Heart left ventricle (tissue), 16 donors: ENCODE data around the gene FBXO40. TPM values are rescaled to one million over a fixed set of nuclear protein-coding genes. Genes with fewer than 3 reads are reported as not detected.
"Not testable (repeated sequence)": the region's sequence is repeated elsewhere in the genome, so short reads cannot be mapped to it uniquely, and the experiment has no call there.

ENCODE experiments used
- ATAC-seq, 4 donors: fragments of 200-7000 bp; cut with Tn5 transposase; one replicate each; pipeline ENCODE4 v1.9.1; 2020 to 2022; ENCODE audit warnings: moderate library complexity in 4 of 4, mild to moderate bottlenecking in 3 of 4, moderate number of reproducible peaks in 1 of 4
- DNase-seq, 5 donors: peaks; one replicate each; pipeline ENCODE4 v3.0.0-alpha.2; 2020
- H3K27ac ChIP-seq, 12 donors: fragments of 200-600 bp; sonication (generic) in 4 of 12; one replicate each; pipeline versions ENCODE4 v1.5.0 to v1.8.0; 2016 to 2022; ENCODE audit warnings: mild to moderate bottlenecking in 2 of 12
- H3K27me3 ChIP-seq, 9 donors: fragments of 200-600 bp; sonication (generic) in 2 of 9; one replicate each; pipeline versions ENCODE4 v1.5.1 to v1.8.0; 2016 to 2022; ENCODE audit warnings: mild to moderate bottlenecking in 3 of 9
- H3K36me3 ChIP-seq, 9 donors: fragments of 200-600 bp; sonication (generic) in 2 of 9; one replicate each; pipeline versions ENCODE4 v1.5.0 to v1.8.0; 2018 to 2022; ENCODE audit warnings: mild to moderate bottlenecking in 2 of 9
- H3K4me1 ChIP-seq, 12 donors: fragments of 200-600 bp; sonication (generic) in 4 of 12; one replicate each; pipeline versions ENCODE4 v1.5.0 to v1.8.0; 2016 to 2022; ENCODE audit warnings: mild to moderate bottlenecking in 3 of 12
- H3K4me3 ChIP-seq, 12 donors: fragments of 200-600 bp; sonication (generic) in 4 of 12; one replicate each; pipeline versions ENCODE4 v1.5.0 to v1.8.0; 2017 to 2022; ENCODE audit warnings: mild to moderate bottlenecking in 9 of 12, moderate library complexity in 4 of 12
- H3K9me3 ChIP-seq, 12 donors: fragments of 200-600 bp; sonication (generic) in 4 of 12; one replicate each; pipeline versions ENCODE4 v1.5.0 to v1.8.0; 2016 to 2022; ENCODE audit warnings: mild to moderate bottlenecking in 1 of 12
- POLR2A ChIP-seq, 2 donors: fragments of 450-650 bp; IDR thresholded peaks; one replicate each; pipeline ENCODE4 v1.6.1; 2017; ENCODE audit warnings: antibody characterized with exemption in 2 of 2, mild to moderate bottlenecking in 2 of 2, moderate library complexity in 2 of 2
- WGBS, 4 donors: extraction: QIAGEN DNeasy Blood & Tissue Kit in 2 of 4; methylation state at CpG; one replicate each; pipeline versions ENCODE4 v1.1.5 to v1.1.7; 2013 to 2018; 5-methylcytosine and 5-hydroxymethylcytosine counted together
- intact Hi-C, 10 donors: fragments of 100-400 bp; cut with DNase I; formaldehyde crosslinking; loops; one replicate each; pipeline versions ENCODE4 v1.11.1 to v1.14.2; 2022
- polyA plus RNA-seq, 2 donors: library from polyadenylated mRNA; stranded (reverse); fragments of 200-250 nt; gene quantifications; one replicate each; pipeline ENCODE4 v1.2.3, GENCODE V29; 2013
- total RNA-seq, 9 donors: library from RNA; depleted of rRNA in 2 of 9; stranded (reverse); fragments of >200 nt in 2 of 9; fragmentation: NEBNext Ultra II Directional in 3 of 9; extraction: Animal tissue kit (Norgen Biotek cat#: 25700) in 3 of 9; gene quantifications; one replicate each; pipeline versions ENCODE4 v1.1.0 to v1.2.4, GENCODE V29; 2016 to 2023
- TF ChIP-seq, protein P1 (sequence below), 12 donors: fragments of 200-600 bp; sonication (generic) in 4 of 12; IDR thresholded peaks; one replicate each; pipeline versions ENCODE4 v1.5.0 to v1.8.0; 2018 to 2022; ENCODE audit warnings: antibody characterized with exemption in 12 of 12, mild to moderate bottlenecking in 5 of 12
- donor health status: ischemic (EF 13 %, LVEDD 7.1; RV severe dilation, severe dysfunction).
- donor health status: healthy with polysubstance abuse.
- donor health status: DM: no; HTN: yes; CAD: no.
- donor health status: DM: no; HTN: no; CAD: no.
- donor health status: ischemic (EF 25% LVEDD 6.9; RV normal size, moderate dysfunction).
- donor health status: ischemic (EF 25% LVEDD 5.7; RV mildly dilated, moderate dysfunction).
- donor health status: healthy.
- donor health status: DM: yes; HTN: yes; CAD: no.
- donor health status: ischemic (EF 35%, LVEDD 5.7; RV mildly dilated, moderate dysfunction).
- donor health status: nonischemic (EF 11% LVEDD 7.7; RV severe dilation, severe dysfunction).
- donor health status: DM: yes; HTN: yes; CAD: no.
- donor health status: PGD.
- donor health status: ischemic (EF 29% LVEDD 5.4; RV normal size, mild dysfunction).
- donor health status: nonischemic (EF 23%, LVEDD 6.1; RV moderate dilation, normal function).

FBXO40 gene
- total and polyA plus RNA-seq, 11 donors, result 4.7 to 268 (median 104) TPM

DNA sequence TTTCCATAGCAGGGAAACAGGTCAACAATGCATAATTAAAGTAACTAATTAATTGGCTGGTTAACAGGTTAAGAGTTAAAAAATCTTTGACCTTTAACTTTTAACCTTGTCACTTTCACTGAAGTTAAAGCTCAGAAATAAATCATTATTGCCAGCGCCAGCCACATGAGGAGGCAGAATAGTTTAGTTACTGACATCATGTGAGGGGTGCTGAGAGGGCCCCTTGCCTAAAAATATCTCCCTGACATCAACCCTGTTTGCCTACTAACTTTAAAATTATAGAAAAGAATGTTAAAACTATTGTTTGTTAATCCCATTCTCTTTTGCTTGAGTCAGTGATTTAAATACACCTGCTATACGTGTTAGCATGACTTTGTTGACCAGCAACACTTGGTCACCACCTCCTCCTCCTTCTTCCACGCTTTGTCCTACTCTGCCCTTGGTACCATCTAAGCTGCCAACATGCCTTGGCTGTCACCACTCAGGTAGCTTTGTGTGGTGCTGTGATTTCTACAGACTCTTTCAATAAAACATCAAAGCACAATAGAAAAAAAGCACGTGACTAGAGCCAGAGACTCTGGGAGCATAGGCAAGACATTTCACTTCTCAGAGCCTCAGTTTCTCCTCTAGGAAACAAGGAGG lies 2.7 kb downstream of the FBXO40 start:
- TF ChIP-seq, protein P1, sequence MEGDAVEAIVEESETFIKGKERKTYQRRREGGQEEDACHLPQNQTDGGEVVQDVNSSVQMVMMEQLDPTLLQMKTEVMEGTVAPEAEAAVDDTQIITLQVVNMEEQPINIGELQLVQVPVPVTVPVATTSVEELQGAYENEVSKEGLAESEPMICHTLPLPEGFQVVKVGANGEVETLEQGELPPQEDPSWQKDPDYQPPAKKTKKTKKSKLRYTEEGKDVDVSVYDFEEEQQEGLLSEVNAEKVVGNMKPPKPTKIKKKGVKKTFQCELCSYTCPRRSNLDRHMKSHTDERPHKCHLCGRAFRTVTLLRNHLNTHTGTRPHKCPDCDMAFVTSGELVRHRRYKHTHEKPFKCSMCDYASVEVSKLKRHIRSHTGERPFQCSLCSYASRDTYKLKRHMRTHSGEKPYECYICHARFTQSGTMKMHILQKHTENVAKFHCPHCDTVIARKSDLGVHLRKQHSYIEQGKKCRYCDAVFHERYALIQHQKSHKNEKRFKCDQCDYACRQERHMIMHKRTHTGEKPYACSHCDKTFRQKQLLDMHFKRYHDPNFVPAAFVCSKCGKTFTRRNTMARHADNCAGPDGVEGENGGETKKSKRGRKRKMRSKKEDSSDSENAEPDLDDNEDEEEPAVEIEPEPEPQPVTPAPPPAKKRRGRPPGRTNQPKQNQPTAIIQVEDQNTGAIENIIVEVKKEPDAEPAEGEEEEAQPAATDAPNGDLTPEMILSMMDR (IDR thresholded peaks at IDR 0.05), result no peak
- no peak for TF ChIP-seq POLR2A (IDR thresholded peaks at IDR 0.05)
- Histone ChIP-seq H3K4me1 (peaks cover 0 to 36% (median 5%) of the 10 kb centered on the region in 12 donors), H3K27ac (peak overlapping the region; percentile 50 to 95 (median 84)), H3K4me3 (peak overlapping the region in 7 of 12 donors; percentile 7 to 59 (median 52)), H3K9me3 (no peaks in the 10 kb centered on the region), H3K27me3 (no peaks in the 10 kb centered on the region), H3K36me3 (no peaks in the 10 kb centered on the region)
- 42 to 65% (median 56%) methylated on average over 4 of the region's 4 CpGs for WGBS, 4 donors
- ATAC-seq, result peak; percentile 35 to 69 (median 66)
- DNase-seq, result peak in 3 of 5 donors; percentile 17 to 51 (median 44)
- intact Hi-C loops, result loop anchor here in 3 of 10 donors (2.0 to 10.0 kb wide), 3 partner anchors 49 to 53 kb away; no protein-coding TSS in a partner anchor

GRCh38 chr3:121598564-121598963 lies 5.4 kb downstream of the FBXO40 start:
- H3K36me3 ChIP-seq, result peaks cover 0 to 2% (median 0%) of the 10 kb centered on the region in 9 donors
- ATAC-seq (no peak), DNase-seq (no peak)
- no peak overlapping the region for H3K4me3 ChIP-seq
- H3K9me3 ChIP-seq, result no peaks in the 10 kb centered on the region
- no peak for TF ChIP-seq POLR2A (IDR thresholded peaks at IDR 0.05)
- TF ChIP-seq, protein P1 (IDR thresholded peaks at IDR 0.05), result no peak
- H3K27ac ChIP-seq, result peak overlapping the region in 8 of 12 donors; percentile 8 to 95 (median 87)
- intact Hi-C loops, result loop anchor here in 3 of 10 donors (2.0 to 10.0 kb wide), 3 partner anchors 46 to 52 kb away; no protein-coding TSS in a partner anchor
- no peaks in the 10 kb centered on the region for H3K27me3 ChIP-seq
- WGBS, 4 donors, result 81 to 91% (median 86%) methylated on average over 2 of the region's 2 CpGs
- peaks cover 0 to 56% (median 26%) of the 10 kb centered on the region in 12 donors for H3K4me1 ChIP-seq

GRCh38 chr3:121599900-121600299 lies 6.7 kb downstream of the FBXO40 start:
- not testable (repeated sequence) for H3K27me3 ChIP-seq, H3K36me3 ChIP-seq, H3K4me3 ChIP-seq, H3K9me3 ChIP-seq, DNase-seq, ATAC-seq
- Histone ChIP-seq H3K4me1 (peaks cover 0 to 69% (median 27%) of the 10 kb centered on the region in 12 donors), H3K27ac (peak overlapping the region in 9 of 12 donors; percentile 66 to 90 (median 81))
- WGBS, 4 donors, result 51 to 58% (median 57%) methylated on average over 2 of the region's 2 CpGs
- intact Hi-C loops, result loop anchor here in 3 of 10 donors (2.0 to 10.0 kb wide), 3 partner anchors 45 to 51 kb away; no protein-coding TSS in a partner anchor

DNA sequence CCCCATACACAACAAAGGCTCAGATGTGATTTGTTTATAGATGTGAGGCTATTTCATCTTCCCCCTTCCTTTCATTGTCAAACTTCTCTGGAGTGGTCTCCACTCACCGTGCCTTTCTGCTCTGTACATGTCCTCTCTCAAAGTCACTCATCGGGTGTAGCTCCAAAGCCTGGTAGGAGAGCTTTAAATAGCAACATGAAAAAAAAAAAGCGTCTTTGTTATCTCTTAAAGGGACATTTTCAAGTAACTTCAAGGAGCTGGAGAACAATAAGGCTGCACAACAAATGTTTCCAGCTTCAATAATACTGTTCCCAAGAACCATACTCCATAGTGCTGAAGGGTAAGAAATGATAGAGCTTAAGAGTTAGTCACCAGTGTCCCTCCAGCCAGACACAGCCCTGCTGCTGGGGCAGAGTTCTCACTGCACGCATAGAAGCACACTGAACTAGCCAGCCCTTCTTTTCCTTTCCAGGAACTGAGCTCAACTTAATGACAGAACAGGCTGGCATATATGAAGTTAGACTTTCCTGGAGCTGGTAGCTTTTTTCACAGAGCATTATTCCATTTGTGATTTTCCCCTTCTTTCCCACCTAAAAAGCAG lies 8.1 kb downstream of the FBXO40 start:
- Histone ChIP-seq H3K27me3 (no peaks in the 10 kb centered on the region), H3K27ac (peak overlapping the region; percentile 46 to 90 (median 80)), H3K4me3 (peak overlapping the region in 4 of 12 donors; percentile 12 to 27 (median 20)), H3K9me3 (no peaks in the 10 kb centered on the region), H3K36me3 (peaks cover 0 to 10% (median 0%) of the 10 kb centered on the region in 9 donors), H3K4me1 (peaks cover 0 to 76% (median 28%) of the 10 kb centered on the region in 12 donors)
- ATAC-seq (peak; percentile 80 to 84 (median 84)), DNase-seq (no peak)
- no peak for TF ChIP-seq POLR2A (IDR thresholded peaks at IDR 0.05)
- TF ChIP-seq, protein P1 (IDR thresholded peaks at IDR 0.05), result no peak
- WGBS, 4 donors, result 5 to 9% (median 8%) methylated on average over 4 of the region's 4 CpGs
- intact Hi-C loops, result no loop called here
